ENCODE measurements around the gene ALDH1A3.

Gene ALDH1A3

GRCh38 chr15:100947760-100948429 lies 68.3 kb downstream of the ALDH1A3 start:
- no peak for TF ChIP-seq CTCF (IDR thresholded peaks at IDR 0.05; ENCODE audit: low read depth, low read length)
- no peak for DNase-seq (ENCODE audit: extremely low read depth, low read depth)

GRCh38 chr15:100948430-100948762 lies 68.8 kb downstream of the ALDH1A3 start:
- no peak for DNase-seq (ENCODE audit: extremely low read depth, low read depth)
- no peak for TF ChIP-seq CTCF (IDR thresholded peaks at IDR 0.05; ENCODE audit: low read depth, low read length)

- no peak for TF ChIP-seq CTCF (IDR thresholded peaks at IDR 0.05; ENCODE audit: low read depth, low read length)
- no peak for DNase-seq (ENCODE audit: extremely low read depth, low read depth)
Measured at GRCh38 chr15:100949691-100950090, 70.1 kb downstream of the ALDH1A3 start.

GRCh38 chr15:100951965-100952364 lies 72.3 kb downstream of the ALDH1A3 start:
- no peak for TF ChIP-seq CTCF (IDR thresholded peaks at IDR 0.05; ENCODE audit: low read depth, low read length)
- DNase-seq (ENCODE audit: extremely low read depth, low read depth): no peak

- TF ChIP-seq CTCF (IDR thresholded peaks at IDR 0.05; ENCODE audit: low read depth, low read length): no peak
- DNase-seq (ENCODE audit: extremely low read depth, low read depth): no peak
Measured at GRCh38 chr15:100952566-100952965, 72.9 kb downstream of the ALDH1A3 start.

GRCh38 chr15:100958326-100959065 lies 78.9 kb downstream of the ALDH1A3 start:
- no peak for DNase-seq (ENCODE audit: extremely low read depth, low read depth)
- TF ChIP-seq CTCF (IDR thresholded peaks at IDR 0.05; ENCODE audit: low read depth, low read length): no peak

Measured in AG09319 (cell line).